HCT116 (cell line): ENCODE results near the gene KSR2. TPM values are rescaled to one million over a fixed set of nuclear protein-coding genes. Genes with fewer than 3 reads are reported as not detected.

Experiments used
- ATAC-seq: fragments of 200-7000 bp; cut with Tn5 transposase; 2 replicates; pipeline ENCODE4 v1.9.1; 2020; ENCODE audit warnings: mild to moderate bottlenecking, moderate library complexity
- BruUV-seq: library from RNA; stranded (reverse); fragments of 400-500 nt; replicated peaks from 2 replicates; lab custom pipeline; 2021; lab: Mats Ljungman, UMichigan
- CTCF ChIA-PET: fragments of 300-600 bp; sonication (Branson Sonifier 250); formaldehyde crosslinking; loops from one replicate; lab custom pipeline; 2021; ENCODE audit warnings: antibody characterized with exemption; lab: Charles Lee
- POLR2A ChIA-PET: fragments of 300-600, 350-600 bp; sonication (Branson Sonifier 250); formaldehyde crosslinking; loops from one replicate; lab custom pipeline; 2021; ENCODE audit warnings: antibody characterized with exemption; lab: Charles Lee
- RAD21 ChIA-PET, 2 experiments: fragments of 300-600 bp; sonication (Branson Sonifier 250); formaldehyde crosslinking; loops; one replicate each; lab custom pipeline; 2023; ENCODE audit warnings: low total read pairs in 2 of 2; ENCODE audit not compliant: uncharacterized antibody in 2 of 2, unreplicated experiment in 2 of 2, low non-redundant PET in 1 of 2; lab: Charles Lee
- DNase-seq: peaks from one replicate; pipeline ENCODE4 v3.0.0-alpha.2; 2010; ENCODE audit warnings: low read depth, low spot score
- H2AFZ ChIP-seq: fragments of 200-600 bp; shearing (Covaris generic), sonication (generic); 2 replicates; pipeline ENCODE4 v1.6.1; 2017; ENCODE audit warnings: low read depth, mixed run types, mixed read lengths, antibody characterized with exemption, low read length; ENCODE audit not compliant: poor library complexity, severe bottlenecking
- H3K27ac ChIP-seq: 2 replicates; pipeline ENCODE4 v1.5.1; 2012; ENCODE audit warnings: low read depth, low read length
- H3K27me3 ChIP-seq: fragments of 200-600 bp; sonication (generic); 2 replicates; pipeline ENCODE4 v1.6.1; 2016; ENCODE audit warnings: mixed run types, low read length, mixed read lengths; ENCODE audit not compliant: insufficient read depth
- H3K36me3 ChIP-seq, 2 experiments: fragments of 200-500 bp in 1 of 2; fragments of 200-600 bp in 1 of 2; sonication (Bioruptor generic) in 1 of 2; sonication (generic) in 1 of 2; 2 replicates each; pipeline versions ENCODE4 v1.5.1 to v1.6.1; 2014 to 2016; ENCODE audit warnings: low read length in 2 of 2, inconsistent platforms in 1 of 2, mixed read lengths in 1 of 2, mixed run types in 1 of 2; ENCODE audit not compliant: insufficient read depth in 2 of 2, control insufficient read depth in 1 of 2
- H3K4me1 ChIP-seq, 2 experiments: fragments of 200-600 bp in 1 of 2; sonication (generic) in 1 of 2; 2 replicates each; pipeline versions ENCODE4 v1.5.1 to v1.6.1; 2012 to 2017; ENCODE audit warnings: low read length in 2 of 2, inconsistent platforms in 1 of 2, mild to moderate bottlenecking in 1 of 2, mixed read lengths in 1 of 2, mixed run types in 1 of 2, moderate library complexity in 1 of 2; ENCODE audit not compliant: insufficient read depth in 2 of 2, control insufficient read depth in 1 of 2
- H3K4me2 ChIP-seq: fragments of 200-600 bp; sonication (generic); 2 replicates; pipeline ENCODE4 v1.6.1; 2017; ENCODE audit warnings: mixed run types, low read length, mixed read lengths
- H3K4me3 ChIP-seq, 2 experiments: fragments of 200-600 bp in 1 of 2; sonication (generic) in 1 of 2; replicated peaks in 1 of 2; 2 replicates each; pipeline ENCODE4 v1.5.1; 2011 to 2016; ENCODE audit warnings: low read length in 2 of 2, control low read depth in 1 of 2, low read depth in 1 of 2, mild to moderate bottlenecking in 1 of 2, mixed read lengths in 1 of 2, mixed run types in 1 of 2
- H3K79me2 ChIP-seq: fragments of 200-600 bp; sonication (generic); 2 replicates; pipeline ENCODE4 v1.6.1; 2017; ENCODE audit warnings: mild to moderate bottlenecking, mixed run types, low read length, moderate library complexity, mixed read lengths; ENCODE audit not compliant: insufficient read depth
- H3K9ac ChIP-seq: fragments of 200-600 bp; sonication (generic); 2 replicates; pipeline ENCODE4 v1.6.1; 2016; ENCODE audit warnings: low read length, mixed read lengths
- H3K9me2 ChIP-seq: fragments of 200-600 bp; sonication (generic), shearing (Covaris generic); 2 replicates; pipeline ENCODE4 v1.6.1; 2017; ENCODE audit warnings: mixed run types, mild to moderate bottlenecking, moderate library complexity; ENCODE audit not compliant: insufficient read depth
- H3K9me3 ChIP-seq, 2 experiments: fragments of 200-500 bp in 1 of 2; fragments of 200-600 bp in 1 of 2; sonication (Bioruptor generic) in 1 of 2; sonication (generic) in 1 of 2; 2 replicates each; pipeline ENCODE4 v1.6.1; 2014 to 2017; ENCODE audit warnings: low read length in 2 of 2, mixed read lengths in 2 of 2, inconsistent platforms in 1 of 2, low read depth in 1 of 2, mild to moderate bottlenecking in 1 of 2, mixed run types in 1 of 2, moderate library complexity in 1 of 2; ENCODE audit not compliant: control insufficient read depth in 1 of 2, insufficient read depth in 1 of 2
- H4K20me1 ChIP-seq: fragments of 200-600 bp; sonication (generic), shearing (Covaris generic); 2 replicates; pipeline ENCODE4 v1.6.1; 2017; ENCODE audit warnings: mixed run types, mild to moderate bottlenecking, moderate library complexity; ENCODE audit not compliant: insufficient read depth
- CBX3 ChIP-seq: IDR thresholded peaks from 2 replicates; pipeline ENCODE4 v1.6.1; 2012; ENCODE audit warnings: low read depth
- CEBPB ChIP-seq: IDR thresholded peaks from 2 replicates; pipeline ENCODE4 v1.6.1; 2012; ENCODE audit warnings: low read depth
- EZH2phosphoT487 ChIP-seq: fragments of 200-600 bp; IDR thresholded peaks from 2 replicates; pipeline ENCODE4 v1.6.1; 2018; ENCODE audit warnings: antibody characterized with exemption, borderline replicate concordance
- FOSL1 ChIP-seq: IDR thresholded peaks from 2 replicates; pipeline ENCODE4 v1.6.1; 2012; ENCODE audit warnings: low read depth
- RAD21 ChIP-seq: IDR thresholded peaks from 2 replicates; pipeline ENCODE4 v1.6.1; 2012; ENCODE audit warnings: low read depth, mild to moderate bottlenecking
- SIN3A ChIP-seq: IDR thresholded peaks from 2 replicates; pipeline ENCODE4 v1.6.1; 2012; ENCODE audit warnings: low read depth
- SP1 ChIP-seq: IDR thresholded peaks from 2 replicates; pipeline ENCODE4 v1.6.1; 2012; ENCODE audit warnings: low read depth
- SRF ChIP-seq: IDR thresholded peaks from 2 replicates; pipeline ENCODE4 v1.6.1; 2012; ENCODE audit warnings: low read depth
- TCF7L2 ChIP-seq: IDR thresholded peaks from 2 replicates; pipeline ENCODE4 v1.7.0; 2011; ENCODE audit warnings: borderline replicate concordance, inconsistent platforms; ENCODE audit not compliant: insufficient read depth, insufficient read length; ENCODE audit errors: extremely low read depth
- ZNF274 ChIP-seq: fragments of 200-500 bp; sonication (Bioruptor generic); IDR thresholded peaks from 2 replicates; pipeline ENCODE4 v1.6.1; 2014; ENCODE audit warnings: mild to moderate bottlenecking, low read depth, low read length, inconsistent platforms
- intact Hi-C: fragments of 100-400 bp; cut with micrococcal nuclease; formaldehyde crosslinking; loops from 2 replicates; pipeline ENCODE4 v1.10.0; 2022
- total RNA-seq: library from RNA; stranded (reverse); gene quantifications from one replicate; pipeline ENCODE4 v1.2.1, GENCODE V29; 2021; ENCODE audit not compliant: unreplicated experiment
- TF ChIP-seq, protein P1 (sequence below): IDR thresholded peaks from 2 replicates; pipeline ENCODE4 v1.6.1; 2012

KSR2 gene
- total RNA-seq, 1 experiment from 2014 or later = 10.1 TPM

DNA sequence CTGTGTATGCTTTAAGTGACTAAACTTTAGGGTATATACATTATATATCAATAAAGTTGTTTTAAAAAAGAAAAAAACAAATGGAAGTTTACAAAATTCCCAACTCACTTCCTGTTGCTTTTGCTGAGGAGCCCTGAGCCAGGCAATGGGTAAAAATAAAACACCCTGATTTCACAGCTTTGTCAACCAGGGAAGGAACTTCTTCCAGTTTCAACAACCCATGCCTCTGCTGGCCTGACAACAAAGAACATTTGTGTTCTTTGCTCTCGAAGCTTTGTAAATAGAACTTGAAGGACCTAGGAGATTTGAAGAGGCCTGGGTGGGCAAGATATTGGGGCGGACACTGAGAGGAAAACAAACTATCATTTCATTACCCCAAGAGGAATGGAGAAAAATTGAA is 466.2 kb downstream of the KSR2 start:
- ChIA-PET RAD21 (no interaction called here), POLR2A (no interaction called here), CTCF (no interaction called here)
- Histone ChIP-seq H3K27me3 (no peaks in the 10 kb centered on the region), H3K9me3 (no peaks in the 10 kb centered on the region), H4K20me1 (no peaks in the 10 kb centered on the region), H3K36me3 (no peaks in the 10 kb centered on the region), H3K79me2 (no peaks in the 10 kb centered on the region), H3K27ac (no peak overlapping the region), H3K4me2 (no peak overlapping the region), H3K4me3 (no peak overlapping the region), H3K9ac (no peak overlapping the region), H2AFZ (no peak overlapping the region), H3K4me1 (no peaks in the 10 kb centered on the region), H3K9me2 (no peaks in the 10 kb centered on the region)
- no TSS peak for BruUV-seq
- intact Hi-C loops = no loop called here
- DNase-seq (no peak), ATAC-seq (no peak)
- TF ChIP-seq SRF (no peak), CBX3 (no peak), SIN3A (no peak), ZNF274 (no peak), SP1 (no peak), FOSL1 (no peak), EZH2phosphoT487 (no peak), TCF7L2 (no peak), CEBPB (no peak)
- TF ChIP-seq, protein P1, sequence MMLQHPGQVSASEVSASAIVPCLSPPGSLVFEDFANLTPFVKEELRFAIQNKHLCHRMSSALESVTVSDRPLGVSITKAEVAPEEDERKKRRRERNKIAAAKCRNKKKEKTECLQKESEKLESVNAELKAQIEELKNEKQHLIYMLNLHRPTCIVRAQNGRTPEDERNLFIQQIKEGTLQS = no peak

- Histone ChIP-seq H3K4me1 (no peaks in the 10 kb centered on the region), H3K79me2 (no peaks in the 10 kb centered on the region), H3K27me3 (no peaks in the 10 kb centered on the region), H3K27ac (no peak overlapping the region), H3K9me2 (no peaks in the 10 kb centered on the region), H3K9ac (no peak overlapping the region), H3K4me2 (no peak overlapping the region), H3K9me3 (no peaks in the 10 kb centered on the region), H3K36me3 (no peaks in the 10 kb centered on the region)
- ATAC-seq (no peak), DNase-seq (no peak)
- BruUV-seq = no TSS peak
- CTCF ChIA-PET = no interaction called here
- intact Hi-C loops = no loop called here
- POLR2A ChIA-PET = no interaction called here
- no peak for TF ChIP-seq SRF
- no peak for TF ChIP-seq RAD21
- TF ChIP-seq, all 23 proteins: peak for 0
- Histone ChIP-seq H4K20me1 (no peaks in the 10 kb centered on the region), H3K4me3 (no peak overlapping the region), H2AFZ (no peak overlapping the region)
- RAD21 ChIA-PET = no interaction called here
Observed at GRCh38 chr12:117502233-117502632, 466.6 kb downstream of the KSR2 start.
